ENCODE results near the gene PPL.

GRCh38 chr16:4904942-4905615 lies 31.9 kb downstream of the PPL start:
- no peak for TF ChIP-seq CTCF (tag by site-specific recombination; IDR thresholded peaks at IDR 0.05)
- no peak for TF ChIP-seq REST (tag by site-specific recombination; IDR thresholded peaks at IDR 0.05)
- no peak for TF ChIP-seq PBX3 (CRISPR knock-in tag; IDR thresholded peaks at IDR 0.05)
- TF ChIP-seq ZNF580 (tag by site-specific recombination; IDR thresholded peaks at IDR 0.05) = no peak
- no peak for TF ChIP-seq ZNF311 (tag by site-specific recombination; IDR thresholded peaks at IDR 0.05; ENCODE audit: borderline replicate concordance)
- no peak for TF ChIP-seq PATZ1 (tag by site-specific recombination; IDR thresholded peaks at IDR 0.05)
- no peak for TF ChIP-seq ZNF639 (tag by site-specific recombination; IDR thresholded peaks at IDR 0.05)
- no peak for TF ChIP-seq ZBTB8A (tag by site-specific recombination; IDR thresholded peaks at IDR 0.05)

Measured in HEK293 (cell line).